Measurements from ENCODE around the gene CDK11B. TPM values are rescaled to one million over a fixed set of nuclear protein-coding genes. Genes with fewer than 3 reads are reported as not detected.

CDK11B gene
- total RNA-seq, 1 donor from 2014 or later, result 71.0 TPM

- H3K9me3 Mint-ChIP-seq (ENCODE audit: unreplicated experiment), result no peaks in the 10 kb centered on the region
- peaks cover 8% of the 10 kb centered on the region for H3K36me3 Mint-ChIP-seq (ENCODE audit: low read depth, unreplicated experiment)
- H3K27ac Mint-ChIP-seq (ENCODE audit: unreplicated experiment), result no peak overlapping the region
- no peak overlapping the region for H3K4me3 Mint-ChIP-seq (ENCODE audit: unreplicated experiment)
- TF ChIP-seq CTCF (IDR thresholded peaks at IDR 0.05; ENCODE audit: unreplicated experiment), result no peak
- no peak for DNase-seq (ENCODE audit: low spot score)
- H3K4me1 Mint-ChIP-seq (ENCODE audit: unreplicated experiment), result peaks cover 9% of the 10 kb centered on the region
- H3K27me3 Mint-ChIP-seq (ENCODE audit: unreplicated experiment), result peaks cover 6% of the 10 kb centered on the region
Observed at GRCh38 chr1:1605724-1606123, 53.1 kb downstream of the CDK11B start.

GRCh38 chr1:1605034-1605591 is 53.7 kb downstream of the CDK11B start:
- H3K27ac Mint-ChIP-seq (ENCODE audit: unreplicated experiment), result no peak overlapping the region
- no peaks in the 10 kb centered on the region for H3K9me3 Mint-ChIP-seq (ENCODE audit: unreplicated experiment)
- H3K4me3 Mint-ChIP-seq (ENCODE audit: unreplicated experiment), result no peak overlapping the region
- peak; percentile 5 for DNase-seq (ENCODE audit: low spot score)
- peaks cover 8% of the 10 kb centered on the region for H3K36me3 Mint-ChIP-seq (ENCODE audit: low read depth, unreplicated experiment)
- TF ChIP-seq CTCF (IDR thresholded peaks at IDR 0.05; ENCODE audit: unreplicated experiment), result no peak
- H3K27me3 Mint-ChIP-seq (ENCODE audit: unreplicated experiment), result peaks cover 6% of the 10 kb centered on the region
- peaks cover 3% of the 10 kb centered on the region for H3K4me1 Mint-ChIP-seq (ENCODE audit: unreplicated experiment)

- no peak overlapping the region for H3K27ac Mint-ChIP-seq (ENCODE audit: unreplicated experiment)
- peaks cover 2% of the 10 kb centered on the region for H3K4me1 Mint-ChIP-seq (ENCODE audit: unreplicated experiment)
- H3K36me3 Mint-ChIP-seq (ENCODE audit: low read depth, unreplicated experiment), result peaks cover 8% of the 10 kb centered on the region
- H3K9me3 Mint-ChIP-seq (ENCODE audit: unreplicated experiment), result no peaks in the 10 kb centered on the region
- H3K4me3 Mint-ChIP-seq (ENCODE audit: unreplicated experiment), result peak overlapping the region; percentile 59
- peaks cover 6% of the 10 kb centered on the region for H3K27me3 Mint-ChIP-seq (ENCODE audit: unreplicated experiment)
- DNase-seq (ENCODE audit: low spot score), result no peak
- no peak for TF ChIP-seq CTCF (IDR thresholded peaks at IDR 0.05; ENCODE audit: unreplicated experiment)
Observed at GRCh38 chr1:1604374-1605033, 54.3 kb downstream of the CDK11B start.

GRCh38 chr1:1603671-1604373 is 55.0 kb downstream of the CDK11B start:
- no peak overlapping the region for H3K27ac Mint-ChIP-seq (ENCODE audit: unreplicated experiment)
- peak; percentile 4 for DNase-seq (ENCODE audit: low spot score)
- H3K4me3 Mint-ChIP-seq (ENCODE audit: unreplicated experiment), result peak overlapping the region; percentile 59
- H3K27me3 Mint-ChIP-seq (ENCODE audit: unreplicated experiment), result peaks cover 9% of the 10 kb centered on the region
- H3K9me3 Mint-ChIP-seq (ENCODE audit: unreplicated experiment), result no peaks in the 10 kb centered on the region
- H3K4me1 Mint-ChIP-seq (ENCODE audit: unreplicated experiment), result peaks cover 2% of the 10 kb centered on the region
- peaks cover 8% of the 10 kb centered on the region for H3K36me3 Mint-ChIP-seq (ENCODE audit: low read depth, unreplicated experiment)
- TF ChIP-seq CTCF (IDR thresholded peaks at IDR 0.05; ENCODE audit: unreplicated experiment), result no peak
